ENCODE measurements around the gene PBX2.
"Not testable (repeated sequence)": the region's sequence is repeated elsewhere in the genome, so short reads cannot be mapped to it uniquely, and the experiment has no call there.

PBX2 gene

DNA sequence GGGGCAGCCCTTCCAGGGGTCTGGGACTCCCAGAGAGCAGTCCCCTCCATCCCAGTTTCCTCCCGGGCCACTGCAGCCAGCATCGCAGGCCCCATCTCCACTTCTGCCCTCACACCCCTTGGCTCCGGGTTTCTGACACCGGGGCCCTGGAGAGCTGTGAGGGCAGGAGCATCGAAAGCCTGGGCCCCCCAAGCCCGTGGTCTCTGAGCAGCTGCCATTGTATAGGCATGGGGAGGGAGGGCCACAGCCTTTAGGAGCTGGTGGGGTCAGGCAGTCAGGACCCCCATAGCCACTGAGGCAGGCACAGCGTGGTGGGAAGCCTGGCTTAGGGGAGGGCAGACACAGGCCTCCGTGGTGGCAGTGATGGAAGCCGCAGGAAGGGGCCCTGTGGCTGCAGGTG, 12.2 kb upstream of the PBX2 start:
- FAIRE-seq, result no peak

- no peak for FAIRE-seq
These were observed 10.9 kb upstream of the PBX2 start for GRCh38 chr6:32200711-32201475.

GRCh38 chr6:32198866-32199265, 8.9 kb upstream of the PBX2 start:
- no peak for FAIRE-seq

GRCh38 chr6:32198345-32198696, 8.3 kb upstream of the PBX2 start:
- no peak for FAIRE-seq

DNA sequence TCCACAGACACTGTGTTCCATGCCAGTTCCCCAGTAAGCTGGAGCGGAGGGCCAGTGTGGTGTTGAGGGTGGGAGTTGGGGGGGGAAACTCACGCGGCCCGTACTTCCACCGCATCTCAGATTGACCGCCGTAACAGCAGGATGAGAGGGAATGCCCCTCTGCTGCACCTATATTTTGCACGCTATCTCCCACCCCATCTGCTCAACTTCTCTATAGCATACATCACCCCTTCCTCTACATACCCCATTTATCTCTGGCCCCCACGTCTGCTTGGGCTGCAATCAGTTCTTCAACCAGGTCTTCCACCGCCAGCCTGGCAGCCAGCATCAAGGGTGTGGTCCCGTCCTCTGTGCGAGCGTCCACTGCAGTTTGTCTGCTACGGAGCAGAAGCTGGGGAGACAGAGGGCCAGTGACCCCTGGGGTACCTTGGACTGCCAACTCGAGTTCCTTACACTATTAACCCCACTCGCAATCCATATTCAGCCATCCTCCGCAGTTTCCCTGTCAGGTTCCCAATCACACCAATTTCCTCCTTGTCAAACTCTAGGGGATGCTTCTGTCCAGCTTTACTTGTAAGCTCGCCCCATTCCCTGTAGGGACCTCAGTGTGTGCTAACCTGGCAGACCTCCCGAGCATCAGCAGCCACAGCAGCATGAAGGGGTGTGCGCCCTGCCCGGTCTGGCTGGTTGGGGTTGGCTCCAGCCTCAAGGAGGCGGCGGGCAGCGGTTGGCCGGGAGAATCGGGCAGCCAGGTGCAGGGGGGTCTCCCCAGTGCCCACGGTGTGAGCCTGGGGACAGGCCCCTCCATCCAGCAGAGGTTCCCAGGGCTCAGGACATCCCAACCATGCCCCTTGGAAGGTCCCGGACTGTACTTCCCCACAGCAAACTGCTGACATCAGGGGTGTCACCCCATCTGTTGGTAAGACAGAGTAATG, 6.9 kb upstream of the PBX2 start:
- no peak for FAIRE-seq

- FAIRE-seq, result no peak
These were observed 6.1 kb upstream of the PBX2 start for GRCh38 chr6:32195902-32196681.

GRCh38 chr6:32195652-32195901, 5.6 kb upstream of the PBX2 start:
- FAIRE-seq, result peak; percentile 93

- no peak for FAIRE-seq
These were observed 5.0 kb upstream of the PBX2 start for GRCh38 chr6:32194825-32195651.

- FAIRE-seq, result no peak
These were observed 4.4 kb upstream of the PBX2 start for GRCh38 chr6:32194388-32194787.

GRCh38 chr6:32193096-32193495, 3.1 kb upstream of the PBX2 start:
- not testable (repeated sequence) for FAIRE-seq

DNA sequence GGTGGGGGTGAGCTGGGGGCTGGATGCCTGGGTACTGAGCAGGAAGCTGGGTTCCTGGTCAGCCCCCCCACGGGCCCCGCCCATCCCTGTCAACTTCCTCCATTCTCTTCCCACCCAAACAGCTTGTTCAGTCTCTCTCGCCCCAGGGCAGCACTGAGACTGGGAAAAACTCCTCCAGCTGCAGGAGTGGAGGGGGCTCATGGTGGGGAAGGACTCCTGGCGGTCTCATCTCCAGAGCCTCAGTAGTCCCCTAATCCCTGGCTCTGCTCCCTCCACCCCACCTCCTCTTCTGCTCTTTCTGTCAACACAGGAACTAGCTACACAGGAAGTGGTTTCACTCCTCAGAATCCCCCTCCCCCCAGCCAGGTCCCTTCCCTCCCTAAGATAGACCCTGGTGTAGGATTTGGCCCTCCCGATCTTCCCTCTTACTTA, 2.6 kb upstream of the PBX2 start, which contains the start of gene GPSM3:
GPSM3 (minus strand) TSS at position 36 of the 432 bp plus-strand sequence. CDS start 130 bp downstream, outside the sequence.
- no peak for FAIRE-seq

DNA sequence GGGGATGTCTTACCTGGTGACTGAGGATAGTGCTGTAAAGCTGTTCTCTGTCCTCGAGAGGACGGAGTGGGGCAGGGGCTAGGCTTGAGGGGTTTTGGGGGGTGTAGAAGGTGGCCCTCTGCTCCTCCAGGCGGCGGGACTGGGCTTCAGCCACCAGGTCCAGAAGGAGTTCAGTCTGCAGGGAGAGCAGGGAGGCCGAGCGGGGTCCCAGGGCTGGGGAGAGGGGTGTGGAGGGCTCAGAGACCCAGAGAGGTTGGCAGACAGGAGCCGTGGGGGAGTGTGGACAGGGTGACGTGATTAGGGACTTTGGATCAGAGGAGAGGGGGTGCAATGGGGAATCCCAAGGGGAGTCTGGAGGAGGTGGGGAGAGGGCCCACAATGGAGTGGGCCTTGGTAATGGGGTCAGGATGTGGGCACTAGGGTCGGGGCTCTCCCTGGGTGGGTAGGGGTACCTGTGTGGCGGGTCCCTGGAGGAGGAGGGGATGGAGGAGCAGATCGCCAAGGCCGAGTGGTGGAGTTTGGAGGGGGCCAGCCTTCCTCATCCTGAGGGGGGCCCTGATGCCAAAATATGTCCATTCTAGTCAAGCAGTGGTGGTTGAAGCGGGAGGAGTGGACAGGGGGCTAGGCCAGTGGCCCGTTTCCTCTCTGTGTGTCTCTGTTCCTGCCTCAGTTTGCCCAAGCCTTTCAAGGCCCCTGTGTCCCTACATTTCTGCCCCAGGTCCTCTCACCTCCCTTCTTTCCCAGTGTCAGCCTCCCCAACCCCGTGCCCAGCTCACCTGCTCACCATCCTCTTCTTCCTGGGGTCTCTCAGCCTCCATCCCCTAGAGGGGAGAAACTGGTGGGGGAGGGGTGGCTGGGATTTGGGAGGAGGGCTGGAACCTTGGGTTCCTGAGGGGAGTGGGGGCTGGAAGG, 1.9 kb upstream of the PBX2 start:
- no peak for FAIRE-seq

DNA sequence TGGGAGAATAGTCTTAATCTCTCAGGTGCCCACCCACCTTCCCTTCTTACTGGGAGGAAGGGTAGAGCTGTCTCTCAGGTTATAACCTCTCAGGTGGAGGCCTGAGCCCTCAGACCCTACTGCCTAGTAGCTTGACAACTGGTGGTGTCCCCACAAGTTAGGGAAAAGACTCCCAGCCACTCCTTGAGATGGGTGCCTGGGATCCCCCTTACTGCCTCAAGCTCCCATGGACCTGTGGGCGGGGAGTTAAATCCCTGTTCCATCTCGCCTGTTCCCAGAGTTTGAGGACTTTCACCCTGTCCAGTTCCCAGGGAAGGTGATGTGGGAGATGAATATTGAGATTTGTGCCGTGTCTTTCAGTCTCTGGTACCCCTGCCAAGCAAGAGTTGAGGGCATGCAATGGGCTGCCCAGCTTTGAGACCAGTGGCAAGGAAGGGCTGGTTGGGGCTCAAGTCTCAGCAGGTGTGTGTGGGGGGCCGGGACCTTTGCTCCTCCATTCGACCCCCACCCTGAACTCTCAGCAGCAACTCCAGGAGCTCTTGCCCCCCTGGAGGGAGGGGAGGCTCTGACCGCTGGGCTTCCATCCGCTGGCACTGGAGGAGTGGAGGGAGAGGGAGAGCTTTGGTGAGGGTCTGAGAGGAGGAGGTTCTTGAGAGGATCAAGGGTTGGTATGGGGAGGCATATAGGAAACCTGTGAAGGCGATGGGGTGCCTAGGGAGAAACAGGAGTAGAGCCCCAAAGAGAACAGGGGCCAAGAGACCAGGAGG, 1.1 kb upstream of the PBX2 start:
- no peak for FAIRE-seq

DNA sequence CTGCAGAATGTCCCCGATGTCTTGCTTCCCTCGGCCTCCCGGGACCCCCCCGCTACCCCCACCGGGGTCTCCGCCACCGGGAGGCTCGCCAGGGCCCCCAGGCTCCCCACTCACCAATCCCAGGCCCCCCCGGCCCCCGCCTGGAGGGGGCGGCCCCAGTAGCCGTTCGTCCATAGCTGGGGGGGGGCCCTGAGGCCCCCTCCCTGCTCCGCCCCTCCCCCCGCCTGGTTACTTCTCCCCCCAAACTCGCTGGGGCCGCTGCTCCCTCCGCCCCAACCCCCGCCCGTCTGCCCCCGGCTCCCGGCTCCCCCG, 304 bp downstream of the PBX2 start:
- FAIRE-seq, result no peak

DNA sequence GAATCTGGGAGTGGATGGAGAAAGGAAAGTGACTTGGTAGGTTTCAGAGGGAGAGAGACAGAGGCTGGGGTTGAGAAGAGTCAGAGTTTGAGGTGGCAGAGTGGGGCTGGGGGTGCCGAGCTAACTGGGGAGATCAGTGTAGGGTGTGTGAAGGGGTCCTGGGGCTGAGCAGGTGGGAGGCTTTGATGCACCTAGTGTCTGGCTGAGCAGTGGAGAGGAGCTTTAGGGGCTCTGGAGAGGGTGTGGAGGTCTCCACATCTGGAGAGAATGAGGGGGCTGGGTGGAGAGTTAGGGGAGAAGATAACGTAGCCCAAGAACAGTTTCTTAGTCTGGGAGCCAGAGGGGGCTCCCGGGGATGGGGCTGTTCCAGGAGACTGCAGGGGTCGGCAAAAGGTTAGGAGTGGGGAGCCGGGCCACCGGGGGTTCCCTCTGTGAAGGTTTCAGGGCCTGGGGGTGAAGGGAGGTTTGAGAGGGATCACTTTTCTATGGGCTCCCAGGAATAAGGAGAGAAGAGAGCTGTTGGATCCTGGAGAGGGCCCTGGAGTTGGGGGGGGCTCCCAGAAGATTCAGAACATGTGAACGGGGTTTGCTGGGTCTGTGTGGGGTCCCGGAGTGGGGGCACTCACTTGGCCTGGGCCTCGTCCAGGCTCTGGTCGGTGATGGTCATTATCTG, 797 bp downstream of the PBX2 start:
- no peak for FAIRE-seq

DNA sequence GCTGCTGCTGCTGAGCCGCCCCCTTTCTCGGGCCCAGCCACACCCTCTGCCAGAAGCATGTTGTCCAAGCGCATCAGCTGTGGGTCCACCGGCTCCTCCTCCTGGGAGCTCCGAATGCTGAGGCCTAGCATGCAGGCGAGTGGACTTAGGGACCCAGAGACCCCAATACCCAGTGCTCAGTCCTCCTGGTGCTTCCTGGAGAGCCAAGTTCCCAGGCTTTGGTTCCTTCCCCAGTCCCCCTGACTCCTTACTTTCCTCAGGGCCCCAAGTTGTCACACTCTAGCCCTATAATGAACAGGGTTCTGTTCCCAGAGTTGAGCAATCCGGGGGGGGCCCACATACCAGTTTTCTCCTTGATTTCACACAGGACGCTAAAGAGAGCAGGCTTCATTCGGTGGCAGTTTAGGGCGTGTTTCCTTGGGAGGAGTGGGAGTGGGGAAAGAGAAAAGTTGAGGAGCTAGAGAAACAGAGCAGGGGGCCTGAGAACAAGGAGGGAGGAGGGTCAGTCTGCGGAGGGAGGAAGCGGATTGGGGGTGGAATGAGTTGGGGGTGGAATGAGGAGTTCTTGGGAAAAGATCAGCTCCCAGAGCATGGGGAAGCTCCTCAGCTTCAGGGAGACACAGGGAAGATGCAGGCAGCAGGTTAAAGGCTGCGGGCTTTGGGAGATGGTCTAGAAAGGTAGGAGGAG, 1.5 kb downstream of the PBX2 start:
- FAIRE-seq, result no peak

- not testable (repeated sequence) for FAIRE-seq
These were observed 2.1 kb downstream of the PBX2 start for GRCh38 chr6:32187725-32188380.

- FAIRE-seq, result no peak
These were observed 2.8 kb downstream of the PBX2 start for GRCh38 chr6:32187009-32187709.
